Nephron progenitor cell (in vitro differentiated cells): ENCODE data around the gene CSTF3.

ENCODE experiments used
- DNase-seq: peaks from one replicate; pipeline ENCODE4 v3.0.0; 2021
- H3K27ac Mint-ChIP-seq: 2 replicates; pipeline ENCODE4 v1.8.0; 2021; ENCODE audit warnings: mild to moderate bottlenecking, moderate library complexity, mixed read lengths
- H3K27me3 Mint-ChIP-seq: 2 replicates; pipeline ENCODE4 v1.8.0; 2021; ENCODE audit warnings: mild to moderate bottlenecking, low read depth, mixed read lengths; ENCODE audit not compliant: poor library complexity
- H3K36me3 Mint-ChIP-seq: 2 replicates; pipeline ENCODE4 v1.8.0; 2021; ENCODE audit warnings: low read depth, mixed read lengths
- H3K4me1 Mint-ChIP-seq: 2 replicates; pipeline ENCODE4 v1.8.0; 2021; ENCODE audit warnings: mixed read lengths
- H3K4me3 Mint-ChIP-seq: 2 replicates; pipeline ENCODE4 v1.8.0; 2021; ENCODE audit warnings: mild to moderate bottlenecking, moderate library complexity, mixed read lengths
- H3K9me3 Mint-ChIP-seq: 2 replicates; pipeline ENCODE4 v1.8.0; 2021; ENCODE audit warnings: mild to moderate bottlenecking, moderate library complexity, mixed read lengths
- CTCF ChIP-seq: fragments of 200-600 bp; sonication (generic); IDR thresholded peaks from 2 replicates; pipeline ENCODE4 v1.5.0; 2021; ENCODE audit warnings: antibody characterized with exemption

Gene CSTF3

GRCh38 chr11:33094157-33094556 lies 67.1 kb downstream of the CSTF3 start:
- TF ChIP-seq CTCF = no peak
- Mint-ChIP-seq H3K4me1 (no peaks in the 10 kb centered on the region), H3K27me3 (no peaks in the 10 kb centered on the region), H3K36me3 (peaks cover 76% of the 10 kb centered on the region), H3K9me3 (no peaks in the 10 kb centered on the region), H3K27ac (no peak overlapping the region), H3K4me3 (no peak overlapping the region)
- DNase-seq = no peak

- Mint-ChIP-seq H3K27me3 (no peaks in the 10 kb centered on the region), H3K27ac (no peak overlapping the region), H3K4me1 (no peaks in the 10 kb centered on the region), H3K36me3 (peaks cover 71% of the 10 kb centered on the region), H3K4me3 (no peak overlapping the region), H3K9me3 (no peaks in the 10 kb centered on the region)
- no peak for DNase-seq
- no peak for TF ChIP-seq CTCF
These were observed 71.5 kb downstream of the CSTF3 start for GRCh38 chr11:33089776-33090175.

GRCh38 chr11:33086017-33086416 lies 75.3 kb downstream of the CSTF3 start:
- H3K4me3 Mint-ChIP-seq = no peak overlapping the region
- H3K9me3 Mint-ChIP-seq = no peaks in the 10 kb centered on the region
- H3K36me3 Mint-ChIP-seq = peaks cover 81% of the 10 kb centered on the region
- H3K4me1 Mint-ChIP-seq = no peaks in the 10 kb centered on the region
- H3K27ac Mint-ChIP-seq = peak overlapping the region; percentile 66
- no peak for DNase-seq
- H3K27me3 Mint-ChIP-seq = peaks cover 4% of the 10 kb centered on the region
- no peak for TF ChIP-seq CTCF

- no peak for TF ChIP-seq CTCF
- DNase-seq = no peak
- Mint-ChIP-seq H3K27me3 (peaks cover 4% of the 10 kb centered on the region), H3K4me3 (no peak overlapping the region), H3K27ac (peak overlapping the region; percentile 42), H3K9me3 (no peaks in the 10 kb centered on the region), H3K4me1 (no peaks in the 10 kb centered on the region), H3K36me3 (peaks cover 80% of the 10 kb centered on the region)
These were observed 77.4 kb downstream of the CSTF3 start for GRCh38 chr11:33083918-33084317.

GRCh38 chr11:33072465-33072864 lies 88.8 kb downstream of the CSTF3 start:
- Mint-ChIP-seq H3K4me1 (peaks cover 17% of the 10 kb centered on the region), H3K27me3 (no peaks in the 10 kb centered on the region), H3K27ac (no peak overlapping the region), H3K4me3 (no peak overlapping the region), H3K36me3 (peaks cover 85% of the 10 kb centered on the region), H3K9me3 (peaks cover 4% of the 10 kb centered on the region)
- TF ChIP-seq CTCF = no peak
- DNase-seq = no peak

- no peak for TF ChIP-seq CTCF
- no peak overlapping the region for H3K4me3 Mint-ChIP-seq
- no peak for DNase-seq
- peaks cover 58% of the 10 kb centered on the region for H3K36me3 Mint-ChIP-seq
- H3K4me1 Mint-ChIP-seq = peaks cover 32% of the 10 kb centered on the region
- H3K27ac Mint-ChIP-seq = peak overlapping the region; percentile 64
- peaks cover 4% of the 10 kb centered on the region for H3K27me3 Mint-ChIP-seq
- no peaks in the 10 kb centered on the region for H3K9me3 Mint-ChIP-seq
These were observed 92.5 kb downstream of the CSTF3 start for GRCh38 chr11:33068611-33069340.
